Ovary (tissue), 3 donors: ENCODE data around the gene SLC25A38.

Experiments used
- CTCF ChIP-seq, 3 donors: fragments of 450-650 bp in 2 of 3; fragments of 200-600 bp in 1 of 3; IDR thresholded peaks; one replicate each; pipeline versions ENCODE4 v1.5.1 to v1.8.0; 2016 to 2022; ENCODE audit warnings: antibody characterized with exemption in 3 of 3, mild to moderate bottlenecking in 1 of 3
- POLR2A ChIP-seq: fragments of 450-650 bp; IDR thresholded peaks from one replicate; pipeline ENCODE4 v1.6.1; 2017; ENCODE audit warnings: antibody characterized with exemption, mild to moderate bottlenecking, moderate library complexity
- donor health status: DM: no; HTN: no; CAD: no.

DNA sequence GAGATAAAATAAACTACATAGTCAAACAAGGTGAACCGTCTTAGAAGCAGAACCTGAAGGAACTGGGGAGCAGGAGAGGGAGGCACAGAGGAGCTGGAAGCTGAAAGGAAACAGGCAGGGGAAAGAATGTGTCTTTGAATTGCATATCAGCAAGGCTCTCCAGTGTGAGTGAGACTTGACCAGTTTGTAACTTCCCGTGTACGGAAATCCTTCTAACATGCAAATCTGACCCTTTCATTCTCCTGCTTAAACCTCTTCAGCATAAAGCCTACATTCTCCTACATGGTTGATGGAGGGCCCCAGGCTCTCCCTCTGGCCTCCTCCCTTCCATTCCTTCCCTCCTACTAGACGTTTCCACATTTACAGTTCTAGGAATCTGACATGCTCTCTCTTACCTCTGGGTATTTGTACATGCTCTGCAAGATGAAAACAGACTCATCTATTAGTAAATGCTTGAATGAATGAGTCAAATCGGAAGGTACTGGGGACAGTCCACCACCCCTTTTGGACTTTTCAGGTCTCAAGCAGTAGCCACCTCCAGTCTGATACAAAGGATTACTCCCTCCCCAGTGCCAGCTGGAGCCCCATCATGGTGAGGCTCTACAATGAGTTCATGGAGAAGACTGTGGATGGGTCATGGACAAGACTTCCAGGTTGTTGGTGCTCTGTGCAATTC is 6.1 kb upstream of the SLC25A38 start:
- TF ChIP-seq CTCF (IDR thresholded peaks at IDR 0.05) = no peak
- TF ChIP-seq POLR2A = no peak
